Effector memory CD4-positive, alpha-beta T cell (primary cell): ENCODE measurements around the gene SMIM41.

ENCODE experiments used
- DNase-seq, 3 donors: peaks; one replicate each; pipeline ENCODE4 v3.0.0-alpha.2; 2020
- H3K27ac ChIP-seq: 2 replicates; pipeline ENCODE4 v1.7.0; 2013; ENCODE audit warnings: mild to moderate bottlenecking, low read length, moderate library complexity; ENCODE audit not compliant: insufficient read depth, poor library complexity, severe bottlenecking
- H3K27me3 ChIP-seq: replicated peaks from 2 replicates; pipeline ENCODE4 v1.7.0; 2013; ENCODE audit warnings: mild to moderate bottlenecking, low read length; ENCODE audit not compliant: insufficient read depth, control insufficient read depth, poor library complexity, severe bottlenecking
- H3K36me3 ChIP-seq: 2 replicates; pipeline ENCODE4 v1.7.0; 2013; ENCODE audit warnings: mild to moderate bottlenecking, low read length, moderate library complexity; ENCODE audit not compliant: control insufficient read depth, insufficient read depth
- H3K4me1 ChIP-seq: 2 replicates; pipeline ENCODE4 v1.7.0; 2013; ENCODE audit warnings: low read length, mild to moderate bottlenecking; ENCODE audit not compliant: control insufficient read depth, insufficient read depth, poor library complexity, severe bottlenecking
- H3K4me3 ChIP-seq: 2 replicates; pipeline ENCODE4 v1.7.0; 2013; ENCODE audit warnings: low read length, low read depth, mild to moderate bottlenecking; ENCODE audit not compliant: insufficient read depth, poor library complexity, severe bottlenecking
- H3K9me3 ChIP-seq: 2 replicates; pipeline ENCODE4 v1.7.0; 2013; ENCODE audit warnings: mild to moderate bottlenecking, low read length, moderate library complexity; ENCODE audit not compliant: control insufficient read depth

Gene SMIM41

GRCh38 chr12:52050116-52050757 is 29.3 kb upstream of the SMIM41 start:
- peak overlapping the region; percentile 57 for H3K4me3 ChIP-seq
- peak overlapping the region; percentile 93 for H3K27ac ChIP-seq
- peaks cover 24% of the 10 kb centered on the region for H3K4me1 ChIP-seq
- H3K36me3 ChIP-seq, result no peaks in the 10 kb centered on the region
- H3K27me3 ChIP-seq, result no peaks in the 10 kb centered on the region
- no peak for DNase-seq
- H3K9me3 ChIP-seq, result no peaks in the 10 kb centered on the region

- Histone ChIP-seq H3K36me3 (no peaks in the 10 kb centered on the region), H3K27ac (peak within 1 kb of the TSS; percentile 93), H3K9me3 (no peaks in the 10 kb centered on the region), H3K4me1 (peaks cover 24% of the 10 kb centered on the region), H3K4me3 (peak within 1 kb of the TSS; percentile 57), H3K27me3 (no peaks in the 10 kb centered on the region)
- DNase-seq, result peak; percentile 99
Measured at GRCh38 chr12:52050758-52051541, 28.6 kb upstream of the SMIM41 start, which contains the start of gene NR4A1. Gene NR4A1 (plus strand): TSS chr12:52051442. CDS start chr12:52054329, 2,887 bp downstream.

GRCh38 chr12:52052468-52053186 is 26.9 kb upstream of the SMIM41 start:
- H3K27ac ChIP-seq, result peak overlapping the region; percentile 76
- no peaks in the 10 kb centered on the region for H3K36me3 ChIP-seq
- no peak overlapping the region for H3K4me3 ChIP-seq
- no peaks in the 10 kb centered on the region for H3K27me3 ChIP-seq
- H3K9me3 ChIP-seq, result no peaks in the 10 kb centered on the region
- H3K4me1 ChIP-seq, result peaks cover 24% of the 10 kb centered on the region
- DNase-seq, result peak in 1 of 3 donors; percentile 16

- no peaks in the 10 kb centered on the region for H3K9me3 ChIP-seq
- no peak overlapping the region for H3K27ac ChIP-seq
- no peak for DNase-seq
- no peaks in the 10 kb centered on the region for H3K36me3 ChIP-seq
- H3K27me3 ChIP-seq, result no peaks in the 10 kb centered on the region
- no peak overlapping the region for H3K4me3 ChIP-seq
- peaks cover 24% of the 10 kb centered on the region for H3K4me1 ChIP-seq
Measured at GRCh38 chr12:52053536-52054209, 25.8 kb upstream of the SMIM41 start.

- no peaks in the 10 kb centered on the region for H3K9me3 ChIP-seq
- H3K36me3 ChIP-seq, result no peaks in the 10 kb centered on the region
- no peak for DNase-seq
- no peak overlapping the region for H3K4me3 ChIP-seq
- H3K27me3 ChIP-seq, result no peaks in the 10 kb centered on the region
- no peak overlapping the region for H3K27ac ChIP-seq
- peaks cover 24% of the 10 kb centered on the region for H3K4me1 ChIP-seq
Measured at GRCh38 chr12:52054231-52054832, 25.2 kb upstream of the SMIM41 start.

- no peak for DNase-seq
- H3K27me3 ChIP-seq, result no peaks in the 10 kb centered on the region
- H3K4me1 ChIP-seq, result peaks cover 22% of the 10 kb centered on the region
- no peaks in the 10 kb centered on the region for H3K36me3 ChIP-seq
- no peak overlapping the region for H3K27ac ChIP-seq
- no peaks in the 10 kb centered on the region for H3K9me3 ChIP-seq
- no peak overlapping the region for H3K4me3 ChIP-seq
Measured at GRCh38 chr12:52054833-52055730, 24.4 kb upstream of the SMIM41 start.

GRCh38 chr12:52055731-52056711 is 23.5 kb upstream of the SMIM41 start:
- no peaks in the 10 kb centered on the region for H3K27me3 ChIP-seq
- no peak overlapping the region for H3K27ac ChIP-seq
- no peak overlapping the region for H3K4me3 ChIP-seq
- H3K9me3 ChIP-seq, result no peaks in the 10 kb centered on the region
- H3K36me3 ChIP-seq, result no peaks in the 10 kb centered on the region
- no peak for DNase-seq
- H3K4me1 ChIP-seq, result peaks cover 13% of the 10 kb centered on the region

- no peaks in the 10 kb centered on the region for H3K36me3 ChIP-seq
- no peak overlapping the region for H3K27ac ChIP-seq
- peaks cover 6% of the 10 kb centered on the region for H3K4me1 ChIP-seq
- no peak overlapping the region for H3K4me3 ChIP-seq
- no peak for DNase-seq
- no peaks in the 10 kb centered on the region for H3K27me3 ChIP-seq
- no peaks in the 10 kb centered on the region for H3K9me3 ChIP-seq
Measured at GRCh38 chr12:52056801-52057637, 22.5 kb upstream of the SMIM41 start.
